Limb (tissue), 2 donors: Measurements from ENCODE around the gene YWHAH.
"Not testable (repeated sequence)": the region's sequence is repeated elsewhere in the genome, so short reads cannot be mapped to it uniquely, and the experiment has no call there.

ENCODE experiments used
- DNase-seq, 2 donors: peaks; one replicate each; pipeline ENCODE4 v3.0.0-alpha.2; 2016; ENCODE audit errors: extremely low spot score in 2 of 2

The YWHAH gene

DNA sequence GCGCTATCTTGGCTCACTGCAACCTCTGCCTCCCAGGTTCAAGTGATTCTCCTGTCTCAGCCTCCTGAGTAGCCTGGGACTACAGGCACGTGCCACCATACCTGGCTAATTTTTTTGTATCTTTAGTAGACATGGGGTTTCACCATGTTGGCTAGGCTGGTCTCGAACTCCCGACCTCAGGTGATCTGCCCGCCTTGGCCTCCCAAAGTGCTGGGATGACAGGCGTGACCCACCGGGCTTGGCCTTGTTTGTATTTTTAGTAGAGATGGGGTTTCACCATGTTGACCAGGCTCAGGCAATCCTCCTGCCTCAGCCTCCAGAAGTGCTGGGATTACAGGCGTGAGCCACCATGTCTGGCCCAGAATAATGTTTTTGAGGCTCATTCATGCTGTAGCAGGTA lies 37.6 kb downstream of the YWHAH start:
- DNase-seq: not testable (repeated sequence)

DNA sequence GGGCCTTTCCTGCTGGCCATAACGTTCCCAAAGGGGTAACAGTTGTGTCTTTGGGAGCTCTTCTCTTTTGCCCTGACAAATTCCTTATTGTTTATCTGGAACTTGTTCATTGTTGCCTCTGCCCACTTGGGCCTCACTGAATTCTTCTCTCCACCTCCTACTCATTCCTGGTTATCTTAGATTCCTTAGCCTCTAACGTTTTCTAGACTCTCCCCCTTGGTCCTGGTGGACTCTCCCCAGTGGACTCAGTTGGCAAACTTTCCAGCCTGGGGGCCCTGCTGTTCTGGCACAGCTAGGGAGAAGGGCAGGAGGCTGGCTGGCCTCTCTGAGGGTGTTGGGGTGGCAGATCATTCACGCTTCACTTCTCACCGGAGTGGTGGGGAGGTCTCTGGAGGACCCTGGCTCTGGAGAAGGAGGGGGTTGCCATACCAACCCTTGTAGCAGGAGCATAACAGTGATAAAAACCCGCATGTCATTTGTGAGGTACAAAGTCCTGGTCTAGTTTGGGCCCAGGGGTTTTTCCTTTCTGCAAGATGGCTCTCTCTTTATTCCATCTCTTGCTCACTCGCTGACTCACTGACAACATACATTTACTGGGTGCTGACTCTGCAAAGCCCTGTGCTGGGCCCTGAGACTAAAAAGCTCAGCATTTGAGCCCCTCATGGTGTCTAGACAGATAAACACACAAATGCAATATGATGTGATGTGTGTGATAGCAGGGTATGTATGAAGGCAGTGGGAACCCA lies 39.7 kb downstream of the YWHAH start:
- DNase-seq: no peak

DNA sequence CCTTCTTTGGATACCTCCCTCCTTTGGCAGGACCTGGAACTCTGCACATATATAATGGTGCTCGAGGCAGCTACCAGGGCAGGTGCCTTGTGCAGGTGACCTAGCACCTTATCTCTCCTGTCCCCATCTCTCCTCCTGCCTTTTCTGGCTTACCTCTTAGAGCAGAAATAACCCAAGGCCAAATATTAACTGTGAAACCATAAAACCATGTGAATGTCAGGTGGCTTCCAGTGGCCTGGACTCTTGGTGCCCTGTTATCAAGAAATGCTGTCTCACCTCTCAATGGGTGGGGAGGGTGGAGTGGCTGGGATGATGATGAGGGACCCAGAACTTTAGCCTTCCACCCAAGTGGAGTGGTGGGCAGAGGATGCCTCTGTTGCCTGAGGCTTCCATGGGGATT lies 42.9 kb downstream of the YWHAH start:
- no peak for DNase-seq

DNA sequence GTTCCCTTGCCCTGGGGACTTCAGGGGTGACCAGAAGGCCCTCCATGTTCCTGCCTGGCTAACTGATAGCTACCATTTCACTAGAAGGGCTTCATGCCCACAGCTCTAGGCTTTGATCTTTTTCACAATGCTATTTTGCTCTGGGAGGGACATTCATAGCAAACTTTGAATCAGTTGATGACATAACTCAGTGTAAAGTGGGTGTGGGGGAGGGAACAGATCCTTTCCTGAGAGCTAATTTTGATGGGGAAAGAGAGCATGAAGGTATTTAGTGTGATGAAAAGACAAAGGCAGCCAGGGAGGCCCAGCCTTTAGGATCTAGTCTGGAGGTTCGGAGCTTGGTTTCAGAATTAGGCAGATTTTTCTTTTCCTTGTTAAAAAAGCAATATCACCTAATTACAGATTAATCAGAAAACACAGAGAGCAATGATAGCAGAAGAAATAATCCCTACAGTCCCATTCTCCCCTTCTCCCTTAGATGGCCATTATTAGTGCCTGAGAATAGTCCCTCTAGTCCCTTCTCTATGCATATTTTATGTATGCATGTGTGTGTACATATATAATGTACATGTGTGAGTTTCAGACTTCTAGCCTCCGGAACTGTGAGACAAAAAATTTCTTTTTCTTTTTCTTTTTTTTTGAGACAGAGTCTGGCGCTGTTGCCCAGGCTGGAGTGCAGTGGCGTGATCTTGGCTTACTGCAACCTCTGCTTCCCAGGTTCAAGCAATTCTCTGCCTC lies 46.9 kb downstream of the YWHAH start:
- DNase-seq: no peak

DNA sequence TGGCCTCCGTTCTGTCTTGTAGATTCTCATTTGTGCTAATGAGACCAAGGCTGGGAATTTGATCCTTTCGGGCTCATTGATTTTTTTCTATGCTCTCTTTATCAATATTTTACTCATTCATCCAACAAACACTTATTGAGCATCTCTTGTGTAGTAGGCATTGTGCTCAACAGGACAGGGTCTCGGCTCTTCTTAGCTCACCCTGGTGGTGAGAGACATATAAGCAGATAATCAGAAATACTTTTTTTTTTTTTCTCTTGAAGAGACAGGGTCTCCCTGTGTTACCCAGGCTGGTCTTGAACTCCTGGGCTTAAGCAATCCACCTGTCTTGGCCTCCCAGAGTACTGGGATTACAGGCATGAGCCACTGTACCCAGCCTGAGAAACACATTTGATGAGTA lies 50.7 kb downstream of the YWHAH start:
- no peak for DNase-seq

DNA sequence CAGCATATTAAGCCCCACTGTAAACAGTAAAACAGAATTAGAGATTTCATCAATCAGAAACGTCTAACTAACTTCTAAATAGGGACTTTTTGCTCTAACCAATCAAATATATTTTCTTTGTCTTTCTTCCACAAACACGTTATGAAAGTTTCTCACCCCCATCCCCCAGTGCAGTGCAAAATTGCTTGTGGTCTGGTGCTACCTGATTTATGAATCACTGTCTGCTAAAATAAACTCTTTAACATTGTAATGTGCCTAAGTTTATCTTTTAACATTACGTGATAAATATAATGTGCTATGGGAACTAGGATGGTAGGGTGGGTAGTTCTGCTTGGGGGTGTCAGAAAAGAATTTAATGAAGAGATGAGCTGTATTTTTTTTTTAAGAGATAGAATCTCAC lies 51.5 kb downstream of the YWHAH start:
- DNase-seq: no peak

DNA sequence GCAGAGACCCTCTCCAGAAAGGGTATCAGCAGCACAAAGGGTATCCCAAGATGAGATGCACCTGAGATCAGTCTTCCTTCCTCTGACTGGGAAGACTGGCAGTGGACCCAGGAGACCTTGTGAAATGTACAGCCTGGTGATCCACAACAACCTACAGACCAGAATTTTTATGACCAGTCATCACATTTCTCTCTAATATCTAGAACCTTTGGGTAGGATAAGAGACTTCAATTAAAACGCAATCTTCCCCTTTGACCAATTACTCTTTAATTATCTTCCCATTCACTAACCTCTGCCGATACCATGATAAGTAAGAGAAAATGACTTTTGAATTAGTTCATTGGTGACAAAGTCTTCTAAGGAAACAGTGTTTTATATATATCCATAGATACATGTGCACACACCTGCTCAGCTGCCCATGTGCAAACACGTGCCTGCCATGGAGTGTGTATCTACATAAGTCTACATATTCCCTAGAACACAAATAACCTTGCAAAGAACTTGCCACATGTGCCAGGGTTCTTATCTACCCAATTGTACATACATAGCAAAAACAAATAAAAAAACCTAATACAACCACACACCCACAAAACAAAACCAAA lies 54.5 kb downstream of the YWHAH start:
- no peak for DNase-seq

DNA sequence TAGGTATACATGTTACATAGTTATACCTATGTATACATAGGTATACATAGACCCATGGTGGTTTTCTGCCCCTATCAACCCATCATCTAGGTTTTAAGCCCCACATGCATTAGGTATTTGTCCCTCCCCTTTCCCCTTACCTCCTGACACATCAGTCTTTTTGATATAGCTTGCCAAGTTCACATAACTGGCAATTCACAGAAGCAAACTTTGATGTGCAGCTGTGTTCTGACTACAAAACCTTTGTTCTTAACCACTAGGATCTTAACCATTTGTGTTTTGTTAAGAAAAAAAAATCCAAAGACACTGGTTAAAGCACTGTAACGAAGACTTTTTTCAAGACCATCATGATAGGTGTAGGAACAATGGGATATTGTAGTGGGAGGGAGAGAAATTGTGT lies 55.8 kb downstream of the YWHAH start:
- DNase-seq: no peak

DNA sequence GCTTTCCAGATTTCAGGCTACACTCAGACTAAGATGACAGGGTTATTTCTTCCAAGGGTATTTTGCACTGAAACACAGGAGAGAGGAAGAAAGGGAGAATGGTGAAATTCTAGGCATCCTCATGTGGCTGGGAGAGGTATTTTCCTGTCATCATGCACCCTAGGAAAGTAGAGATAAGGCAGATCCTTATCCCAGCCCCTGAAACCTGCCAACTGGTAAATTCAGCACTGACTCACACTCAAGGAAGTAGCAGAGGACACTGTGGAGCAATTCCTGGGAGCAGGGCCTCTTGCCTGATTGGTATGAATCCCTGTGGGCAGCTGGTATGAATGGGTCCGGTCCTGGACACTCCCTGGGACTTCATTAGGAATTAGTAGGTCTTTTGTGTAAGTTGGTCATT lies 61.1 kb downstream of the YWHAH start:
- DNase-seq: no peak
